Medulla oblongata (tissue), 1 donor: ENCODE results near the gene MRGPRF.

Source experiments
- DNase-seq: peaks from one replicate; pipeline ENCODE4 v3.0.0-alpha.2; 2015; ENCODE audit errors: extremely low spot score

Gene MRGPRF, protein sequence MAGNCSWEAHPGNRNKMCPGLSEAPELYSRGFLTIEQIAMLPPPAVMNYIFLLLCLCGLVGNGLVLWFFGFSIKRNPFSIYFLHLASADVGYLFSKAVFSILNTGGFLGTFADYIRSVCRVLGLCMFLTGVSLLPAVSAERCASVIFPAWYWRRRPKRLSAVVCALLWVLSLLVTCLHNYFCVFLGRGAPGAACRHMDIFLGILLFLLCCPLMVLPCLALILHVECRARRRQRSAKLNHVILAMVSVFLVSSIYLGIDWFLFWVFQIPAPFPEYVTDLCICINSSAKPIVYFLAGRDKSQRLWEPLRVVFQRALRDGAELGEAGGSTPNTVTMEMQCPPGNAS

GRCh38 chr11:69013009-69013951 is at the start of gene MRGPRF:
MRGPRF (minus strand) TSS chr11:69013246; CDS start chr11:69009901, 3,345 bp downstream.
- DNase-seq, result peak; percentile 26

DNA sequence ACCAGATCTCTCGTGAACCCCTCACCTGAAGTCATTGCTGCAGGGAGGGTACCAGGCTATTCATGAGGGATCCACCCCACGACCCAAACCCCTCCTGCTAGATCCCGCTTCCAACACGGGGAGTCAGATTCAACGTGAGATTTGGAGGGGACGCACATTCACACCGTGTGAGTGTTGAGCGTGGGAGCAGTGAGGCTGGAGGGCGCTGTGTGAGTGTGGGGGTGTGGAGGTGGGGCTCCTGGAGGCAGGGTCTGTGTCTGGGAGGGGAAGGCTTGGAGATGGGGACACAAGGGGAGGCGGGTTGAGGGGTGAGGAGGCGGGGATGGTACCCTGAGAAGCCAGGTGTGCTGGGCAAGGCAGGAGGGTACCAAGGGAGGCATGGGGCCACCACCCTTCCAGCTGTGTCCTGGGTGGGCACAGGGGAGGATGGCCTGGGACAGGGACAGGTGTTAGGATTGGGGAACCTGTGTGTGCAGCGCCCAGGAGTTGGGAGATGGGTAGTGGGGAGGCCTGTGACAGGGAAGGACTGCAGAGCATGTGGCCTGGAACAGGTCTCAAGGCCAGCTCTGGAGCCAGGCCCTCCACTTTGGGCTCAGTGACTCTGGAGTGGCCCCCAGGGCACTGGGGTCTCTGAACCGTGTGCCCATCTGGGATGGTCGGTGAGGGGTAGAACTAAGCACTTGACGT is 49.3 kb upstream of the MRGPRF start:
- DNase-seq, result no peak

- DNase-seq, result no peak
These were observed 48.6 kb upstream of the MRGPRF start for GRCh38 chr11:69061713-69062053.

- DNase-seq, result no peak
These were observed 48.0 kb upstream of the MRGPRF start for GRCh38 chr11:69060806-69061712.

DNA sequence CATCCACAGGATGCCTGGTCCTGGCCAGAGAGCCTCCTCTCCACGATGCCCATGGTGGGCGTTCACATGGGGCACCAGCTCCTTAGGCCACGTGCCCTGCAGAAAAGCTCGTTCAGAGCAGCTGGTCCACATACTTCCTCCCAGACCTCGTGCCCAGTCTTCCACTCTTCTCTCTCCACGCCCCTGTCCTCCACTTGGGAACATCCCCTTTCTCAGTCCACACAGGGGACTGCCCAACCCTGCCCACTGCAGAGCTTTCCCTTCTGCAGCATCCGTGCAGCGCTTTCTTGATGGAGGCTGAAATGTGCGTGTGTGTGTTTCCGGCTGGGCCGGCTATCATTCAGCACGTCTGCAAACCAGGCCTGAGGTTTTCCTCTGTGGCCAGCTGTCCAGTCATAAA is 46.9 kb upstream of the MRGPRF start:
- no peak for DNase-seq

DNA sequence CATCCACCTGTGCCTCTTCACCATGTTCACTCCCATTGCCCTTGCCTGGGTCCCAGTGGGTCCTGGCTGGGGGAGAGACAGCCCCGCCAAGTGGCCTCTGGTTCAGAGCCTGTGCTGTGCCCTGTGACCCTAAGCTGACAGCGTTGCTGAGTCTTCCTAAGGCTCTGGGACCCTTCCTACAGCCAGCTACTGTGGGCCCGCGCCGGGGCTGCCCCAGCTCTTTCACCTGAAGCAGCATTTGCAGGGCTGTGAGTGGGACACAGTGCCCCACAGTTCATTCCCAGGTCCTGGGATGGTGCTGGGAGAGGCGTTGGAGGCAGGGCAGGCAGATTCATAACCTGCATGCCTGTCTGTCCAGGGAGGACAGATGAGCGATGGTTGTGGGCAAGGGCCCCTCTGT is 46.4 kb upstream of the MRGPRF start:
- DNase-seq, result no peak

DNA sequence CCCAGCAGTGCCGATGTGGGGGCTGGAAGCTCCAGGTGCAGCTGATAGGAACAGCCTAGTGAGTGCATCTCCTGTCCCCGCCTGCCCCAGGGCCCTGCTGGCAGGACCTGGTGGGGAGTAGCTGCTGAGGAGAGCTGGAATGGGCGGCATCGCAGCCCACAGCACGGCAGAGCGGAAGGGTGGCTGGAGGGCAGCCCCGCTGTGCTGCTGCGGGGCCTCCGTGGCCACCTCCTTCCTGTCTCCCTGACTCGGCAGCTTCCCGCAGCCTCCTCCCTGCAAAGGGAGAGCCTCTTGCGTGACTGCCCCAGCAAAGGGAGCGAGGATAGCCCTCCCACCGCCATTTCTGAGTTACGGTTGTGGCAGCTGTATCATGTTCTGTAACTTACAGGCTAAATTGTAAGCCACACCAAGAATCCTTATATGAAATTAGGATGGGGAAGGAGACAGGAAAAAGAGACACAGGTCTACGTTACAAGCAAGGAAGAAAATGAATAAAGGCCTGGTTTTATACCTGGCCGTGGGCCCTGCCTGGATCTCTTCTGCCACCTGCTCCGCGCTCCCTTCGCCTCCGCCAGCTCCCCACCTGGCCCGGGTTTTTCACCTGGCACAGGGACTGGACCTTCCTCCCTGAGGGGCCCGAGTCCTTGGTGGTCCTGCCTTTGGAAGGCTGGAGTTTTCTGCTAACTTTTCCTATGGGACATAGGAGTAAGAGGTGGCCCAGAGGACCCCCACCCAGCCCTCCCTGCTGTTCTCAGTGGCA is 45.6 kb upstream of the MRGPRF start:
- DNase-seq, result no peak

- no peak for DNase-seq
These were observed 44.8 kb upstream of the MRGPRF start for GRCh38 chr11:69057801-69058200.

DNA sequence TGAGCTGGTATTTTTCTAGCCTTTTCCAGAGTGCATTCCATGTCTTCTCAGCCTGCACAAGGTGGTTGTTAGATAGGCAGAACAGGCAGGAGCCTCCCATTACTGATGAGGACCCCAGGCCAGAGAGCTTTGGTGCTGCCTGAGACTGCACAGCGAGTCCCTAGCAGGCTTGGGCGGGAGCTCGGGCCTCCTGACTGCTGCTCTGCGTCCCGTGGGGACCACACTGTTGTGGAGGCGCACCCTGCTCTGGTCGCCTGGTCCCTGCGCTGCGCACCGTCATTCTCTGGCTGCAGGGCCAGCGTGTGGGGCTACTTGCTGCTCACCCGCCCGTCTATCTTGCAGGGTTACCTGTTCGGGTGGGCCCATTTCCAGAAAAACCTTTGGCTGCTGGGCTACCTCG is 44.2 kb upstream of the MRGPRF start:
- DNase-seq, result no peak

- DNase-seq, result peak; percentile 85
These were observed 42.8 kb upstream of the MRGPRF start for GRCh38 chr11:69055598-69056516.

- DNase-seq, result no peak
These were observed 42.2 kb upstream of the MRGPRF start for GRCh38 chr11:69055212-69055586.

DNA sequence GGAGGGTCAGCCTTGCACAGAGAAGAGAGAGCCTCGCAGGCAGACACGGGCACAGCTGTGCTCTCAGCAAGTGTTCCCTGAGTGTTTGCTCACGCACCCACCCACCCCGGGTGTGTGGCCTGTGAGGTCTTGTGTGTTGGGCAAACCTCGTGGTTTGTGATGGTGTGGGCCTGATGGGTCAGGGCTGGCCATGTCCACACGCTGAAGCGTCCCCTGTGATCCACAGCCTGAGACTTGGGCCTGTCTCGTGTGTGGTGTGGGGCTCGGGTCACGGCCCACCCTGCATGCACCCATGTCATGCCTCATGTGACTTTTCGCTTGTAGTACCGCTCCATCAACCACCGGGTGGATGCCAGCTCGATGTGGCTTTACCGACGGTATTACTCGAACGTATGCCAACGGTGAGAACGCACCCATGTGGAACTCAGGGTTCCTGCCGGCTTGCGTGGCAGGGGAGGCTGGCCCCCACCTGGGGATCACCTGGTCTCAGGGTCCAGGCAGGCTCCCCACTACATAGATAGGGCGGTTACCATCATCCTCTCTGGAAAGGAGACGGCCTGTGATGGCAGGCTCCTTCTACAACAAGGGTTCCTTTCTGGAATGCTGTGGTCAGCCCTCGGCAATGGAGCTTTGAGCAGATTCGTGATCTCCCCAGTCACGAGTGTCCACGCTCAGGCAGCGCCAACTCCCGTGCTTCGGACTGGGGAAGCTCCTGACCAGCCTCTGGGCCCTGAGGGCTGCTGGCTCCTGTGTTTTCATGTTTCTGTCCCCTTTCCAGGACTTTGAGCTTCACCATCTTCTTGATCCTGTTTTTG is 41.6 kb upstream of the MRGPRF start:
- DNase-seq, result no peak

DNA sequence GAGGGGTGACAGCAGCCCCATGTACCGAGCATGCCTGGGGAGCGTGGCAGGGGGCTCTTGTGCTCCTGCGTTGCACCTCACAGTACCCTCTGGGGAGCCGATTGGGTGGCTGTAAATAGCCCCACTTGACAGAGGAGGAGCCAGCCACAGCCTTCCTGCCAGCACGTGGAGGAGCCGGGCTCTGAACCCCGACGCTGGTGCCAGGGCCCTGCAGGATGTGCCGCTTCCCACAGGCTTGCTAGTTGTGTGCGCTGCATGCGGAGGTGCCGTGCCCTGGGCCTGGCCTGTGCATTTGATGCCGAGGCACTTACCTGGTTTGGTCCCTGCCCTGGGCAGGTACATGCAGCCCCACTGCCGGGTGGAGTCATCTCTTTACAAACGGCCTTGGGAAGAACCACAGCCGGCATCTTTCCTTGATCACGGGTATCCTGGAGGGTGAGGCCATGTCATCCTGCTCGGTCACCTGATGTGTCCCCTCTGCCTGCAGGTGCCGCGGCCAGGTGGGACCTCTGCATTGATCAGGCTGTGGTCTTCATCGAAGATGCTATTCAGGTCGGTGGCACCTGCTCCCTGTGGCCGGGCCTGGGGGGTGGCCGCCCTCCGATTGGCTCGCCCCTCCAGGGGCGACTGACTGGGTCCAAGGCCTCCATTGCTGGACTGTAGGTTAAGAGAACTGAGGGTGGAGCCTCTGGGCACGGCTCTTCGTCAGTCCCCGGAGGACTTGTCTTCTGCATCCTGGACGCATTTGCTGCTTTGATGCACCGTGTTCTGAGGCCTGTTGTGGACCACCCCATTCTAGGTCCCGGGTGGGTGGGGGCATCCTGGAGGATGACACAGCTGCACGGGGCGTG is 40.7 kb upstream of the MRGPRF start:
- DNase-seq, result no peak

DNA sequence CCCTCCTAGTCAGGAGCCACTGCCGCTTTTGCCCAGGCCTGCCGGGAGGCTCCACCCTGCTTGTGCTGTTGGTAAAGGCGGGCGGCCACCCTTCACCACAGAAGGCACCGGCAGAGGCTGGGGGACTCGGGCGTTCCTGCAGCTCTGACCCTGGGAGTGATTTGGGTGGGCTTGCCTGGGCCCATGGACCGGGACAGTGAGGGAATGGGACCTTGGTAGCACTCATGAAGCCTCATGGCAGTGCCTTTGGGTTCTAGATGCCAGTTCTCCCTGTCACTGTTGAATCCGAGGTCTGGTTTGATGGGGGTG is 40.1 kb upstream of the MRGPRF start:
- no peak for DNase-seq

DNA sequence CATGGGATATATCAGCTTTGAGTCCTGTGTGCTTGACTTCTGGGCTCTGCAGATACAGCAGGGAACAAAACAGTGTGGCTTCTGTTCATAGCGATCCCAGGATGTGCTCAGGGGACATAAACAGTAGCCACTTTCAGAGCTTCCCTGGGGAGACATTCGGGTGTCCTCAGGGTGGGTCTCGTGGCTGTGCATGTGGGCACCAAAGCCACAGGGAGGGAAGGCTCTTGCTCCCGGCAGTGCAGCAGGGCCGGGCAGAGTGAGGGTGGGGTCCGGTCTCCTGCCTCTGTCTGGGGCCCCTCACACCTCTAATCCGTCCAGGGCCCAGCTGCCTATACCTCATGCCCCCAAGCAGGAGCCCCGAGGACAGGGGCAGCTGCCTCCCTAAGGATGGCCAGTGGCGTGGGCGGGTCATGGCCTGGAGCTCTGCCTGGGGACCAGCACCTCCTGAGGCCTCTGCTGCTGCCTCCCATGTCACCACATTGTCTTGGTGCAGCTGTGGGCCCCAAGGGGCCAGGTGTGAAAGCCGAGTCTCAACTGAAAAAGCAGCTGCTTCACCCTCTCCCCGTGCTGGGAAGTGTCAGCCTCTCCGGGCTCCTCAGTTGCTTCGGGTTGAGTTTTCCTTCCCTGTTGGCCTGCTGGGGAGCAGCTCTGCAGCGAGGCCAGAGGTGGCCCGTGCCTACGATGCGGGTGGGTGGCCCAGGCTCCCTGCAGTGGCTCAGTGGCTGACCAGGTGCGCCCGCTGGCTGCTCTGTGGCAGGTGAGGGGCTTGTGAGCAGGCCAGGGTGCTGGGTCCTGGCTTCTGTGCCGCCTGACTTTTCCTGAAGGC is 39.5 kb upstream of the MRGPRF start:
- DNase-seq, result no peak

- DNase-seq, result no peak
These were observed 38.6 kb upstream of the MRGPRF start for GRCh38 chr11:69051381-69052342.
